ENCODE data around the gene CASP5. TPM values are rescaled to one million over a fixed set of nuclear protein-coding genes. Genes with fewer than 3 reads are reported as not detected.
"Not testable (repeated sequence)": the region's sequence is repeated elsewhere in the genome, so short reads cannot be mapped to it uniquely, and the experiment has no call there.

Gene CASP5
- polyA plus RNA-seq (2011; rRNA removed): 0.07 and 0.15 TPM in 2 replicates
- polyA minus RNA-seq (2011; rRNA and poly(A)+ RNA removed): not detected in 2 replicates

DNA sequence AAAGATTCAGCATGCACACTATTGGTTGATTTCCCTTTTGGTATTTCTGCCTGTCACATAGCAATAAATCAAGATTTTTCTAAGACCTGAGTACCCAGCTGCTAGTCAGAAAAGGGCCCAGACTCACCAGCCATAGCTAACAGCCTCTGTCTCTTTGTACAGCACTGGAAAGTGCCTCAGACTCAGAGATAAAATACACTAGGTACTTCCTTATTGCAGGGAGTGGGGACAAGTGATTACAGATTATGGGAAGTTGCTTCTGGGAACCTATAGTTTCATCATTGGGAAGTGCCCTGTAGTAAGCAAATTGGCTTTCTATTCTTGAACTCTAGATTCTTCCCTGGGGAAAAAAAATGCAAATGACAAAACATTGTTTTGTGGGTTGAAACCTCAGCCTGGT is at the start of gene CASP5:
Gene CASP5 (minus strand): TSS at position 166 of the 400 bp plus-strand sequence. CDS start 32 bp downstream, at position 134.
- no peaks in the 10 kb centered on the region for H3K9me3 ChIP-seq (ENCODE audit: control insufficient read depth, insufficient read depth, low read length)
- no peaks in the 10 kb centered on the region for H3K27me3 ChIP-seq (ENCODE audit: control insufficient read depth, insufficient read depth, low read length)
- no peak within 1 kb of the TSS for H3K27ac ChIP-seq (ENCODE audit: low read depth, low read length)
- DNase-seq (ENCODE audit: low read depth, low spot score): no peak
- ChIA-PET CTCF (no interaction called here), POLR2A (no interaction called here)
- no peak within 1 kb of the TSS for H3K4me3 ChIP-seq (ENCODE audit: low read depth, low read length)
- TF ChIP-seq, protein P1, sequence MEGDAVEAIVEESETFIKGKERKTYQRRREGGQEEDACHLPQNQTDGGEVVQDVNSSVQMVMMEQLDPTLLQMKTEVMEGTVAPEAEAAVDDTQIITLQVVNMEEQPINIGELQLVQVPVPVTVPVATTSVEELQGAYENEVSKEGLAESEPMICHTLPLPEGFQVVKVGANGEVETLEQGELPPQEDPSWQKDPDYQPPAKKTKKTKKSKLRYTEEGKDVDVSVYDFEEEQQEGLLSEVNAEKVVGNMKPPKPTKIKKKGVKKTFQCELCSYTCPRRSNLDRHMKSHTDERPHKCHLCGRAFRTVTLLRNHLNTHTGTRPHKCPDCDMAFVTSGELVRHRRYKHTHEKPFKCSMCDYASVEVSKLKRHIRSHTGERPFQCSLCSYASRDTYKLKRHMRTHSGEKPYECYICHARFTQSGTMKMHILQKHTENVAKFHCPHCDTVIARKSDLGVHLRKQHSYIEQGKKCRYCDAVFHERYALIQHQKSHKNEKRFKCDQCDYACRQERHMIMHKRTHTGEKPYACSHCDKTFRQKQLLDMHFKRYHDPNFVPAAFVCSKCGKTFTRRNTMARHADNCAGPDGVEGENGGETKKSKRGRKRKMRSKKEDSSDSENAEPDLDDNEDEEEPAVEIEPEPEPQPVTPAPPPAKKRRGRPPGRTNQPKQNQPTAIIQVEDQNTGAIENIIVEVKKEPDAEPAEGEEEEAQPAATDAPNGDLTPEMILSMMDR (IDR thresholded peaks at IDR 0.05; ENCODE audit: low read depth, low read length): no peak

DNA sequence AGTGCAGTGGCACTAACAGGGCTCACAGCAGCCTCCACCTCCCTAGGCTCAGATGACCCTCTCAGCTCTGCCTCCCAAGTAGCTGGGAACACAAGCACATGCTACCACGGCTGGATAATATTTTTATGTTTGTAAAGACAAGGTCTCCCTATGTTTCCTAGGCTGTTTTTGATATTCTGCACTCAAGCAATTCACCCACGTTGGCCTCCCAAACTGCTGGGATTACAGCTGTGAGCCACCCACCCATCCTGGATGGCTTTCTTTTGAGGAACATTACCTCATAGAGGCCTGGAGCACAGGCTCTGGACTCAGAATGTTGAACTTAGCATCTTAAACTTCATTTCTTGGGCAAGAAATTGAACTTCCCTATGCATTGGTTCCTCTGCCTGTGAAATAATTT is 49.1 kb upstream of the CASP5 start:
- DNase-seq (ENCODE audit: low read depth, low spot score); H3K9me3 ChIP-seq (ENCODE audit: control insufficient read depth, insufficient read depth, low read length); H3K27me3 ChIP-seq (ENCODE audit: control insufficient read depth, insufficient read depth, low read length); H3K4me3 ChIP-seq (ENCODE audit: low read depth, low read length); POLR2A ChIA-PET; CTCF ChIA-PET; H3K27ac ChIP-seq (ENCODE audit: low read depth, low read length): not testable (repeated sequence)

DNA sequence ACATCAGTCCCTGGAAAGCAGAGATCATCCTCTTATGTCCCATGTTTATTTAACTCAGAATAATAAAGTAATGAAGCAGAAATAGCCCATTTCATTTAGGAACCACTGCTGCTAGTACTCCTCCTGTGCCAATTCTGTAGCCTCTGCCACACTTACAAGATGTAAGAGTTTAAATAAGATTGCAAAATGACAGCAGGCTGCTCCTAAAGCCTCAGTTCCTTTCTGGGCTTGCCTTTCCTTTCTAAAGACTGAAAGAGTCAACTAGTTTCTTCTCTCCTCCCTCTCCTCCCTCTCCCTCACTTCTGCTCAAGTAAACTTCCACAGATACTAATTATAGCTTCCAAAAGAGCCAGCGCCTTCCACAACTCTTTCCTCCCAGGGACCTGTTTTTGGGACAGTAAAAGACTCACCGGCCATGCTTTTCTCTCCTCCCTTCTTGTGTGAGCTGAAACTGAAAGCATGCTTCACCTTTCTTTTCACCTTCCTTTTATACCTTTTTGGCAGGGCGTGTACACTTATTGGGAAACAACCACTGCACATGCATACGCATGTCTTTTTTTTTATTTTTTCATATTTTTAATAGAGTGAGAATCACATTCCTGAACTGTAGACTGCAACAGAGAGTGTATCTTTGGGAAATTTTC is 48.2 kb upstream of the CASP5 start:
- Histone ChIP-seq H3K27me3 (ENCODE audit: control insufficient read depth, insufficient read depth, low read length) (no peaks in the 10 kb centered on the region), H3K27ac (ENCODE audit: low read depth, low read length) (no peak overlapping the region), H3K4me3 (ENCODE audit: low read depth, low read length) (no peak overlapping the region), H3K9me3 (ENCODE audit: control insufficient read depth, insufficient read depth, low read length) (no peaks in the 10 kb centered on the region)
- ChIA-PET CTCF (no interaction called here), POLR2A (no interaction called here)
- no peak for DNase-seq (ENCODE audit: low read depth, low spot score)
- TF ChIP-seq, protein P1 (IDR thresholded peaks at IDR 0.05; ENCODE audit: low read depth, low read length): no peak

DNA sequence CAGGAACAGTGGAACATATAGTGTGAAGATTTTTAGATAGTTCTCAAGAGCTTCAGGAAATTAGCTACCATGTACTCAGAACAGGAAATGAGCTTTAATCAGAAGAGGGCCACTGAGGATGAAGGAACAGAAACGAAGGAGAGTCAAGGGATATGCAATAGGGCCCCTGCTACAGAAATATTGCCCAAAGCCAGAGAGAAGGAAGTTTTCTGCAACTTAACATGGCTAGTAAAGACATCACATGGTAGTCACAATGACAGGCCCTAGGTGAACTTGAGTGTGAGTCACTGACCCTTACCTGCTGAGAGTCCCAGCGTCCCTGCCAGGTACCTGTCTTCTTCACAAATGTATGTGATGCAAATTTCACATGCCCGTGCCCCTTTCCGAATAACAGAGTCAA is 47.3 kb upstream of the CASP5 start:
- no peaks in the 10 kb centered on the region for H3K27me3 ChIP-seq (ENCODE audit: control insufficient read depth, insufficient read depth, low read length)
- CTCF ChIA-PET: no interaction called here
- no peaks in the 10 kb centered on the region for H3K9me3 ChIP-seq (ENCODE audit: control insufficient read depth, insufficient read depth, low read length)
- POLR2A ChIA-PET: no interaction called here
- TF ChIP-seq, protein P1 (IDR thresholded peaks at IDR 0.05; ENCODE audit: low read depth, low read length): no peak
- no peak overlapping the region for H3K27ac ChIP-seq (ENCODE audit: low read depth, low read length)
- H3K4me3 ChIP-seq (ENCODE audit: low read depth, low read length): no peak overlapping the region
- DNase-seq (ENCODE audit: low read depth, low spot score): no peak

DNA sequence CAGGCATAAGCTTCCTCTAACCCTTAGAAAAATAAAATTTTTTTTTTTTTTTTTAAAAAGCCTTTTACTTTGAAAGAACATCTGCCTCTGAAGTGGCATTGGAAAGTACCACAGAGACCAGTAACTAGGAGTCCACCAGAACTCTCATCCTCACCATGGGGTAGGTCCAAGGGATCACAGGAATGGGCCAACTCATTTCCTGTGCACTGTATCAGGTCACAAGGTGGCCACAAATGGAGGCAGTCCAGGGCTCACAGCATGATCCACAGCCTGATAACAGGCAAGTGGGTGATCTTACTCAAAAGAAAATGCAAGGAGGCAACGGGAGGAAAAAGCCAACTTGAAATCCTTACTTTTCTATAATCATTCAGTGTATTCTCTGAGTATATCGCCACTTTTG is 46.8 kb upstream of the CASP5 start:
- H3K27me3 ChIP-seq (ENCODE audit: control insufficient read depth, insufficient read depth, low read length); CTCF ChIA-PET; POLR2A ChIA-PET; DNase-seq (ENCODE audit: low read depth, low spot score); H3K9me3 ChIP-seq (ENCODE audit: control insufficient read depth, insufficient read depth, low read length); H3K4me3 ChIP-seq (ENCODE audit: low read depth, low read length); H3K27ac ChIP-seq (ENCODE audit: low read depth, low read length): not testable (repeated sequence)

DNA sequence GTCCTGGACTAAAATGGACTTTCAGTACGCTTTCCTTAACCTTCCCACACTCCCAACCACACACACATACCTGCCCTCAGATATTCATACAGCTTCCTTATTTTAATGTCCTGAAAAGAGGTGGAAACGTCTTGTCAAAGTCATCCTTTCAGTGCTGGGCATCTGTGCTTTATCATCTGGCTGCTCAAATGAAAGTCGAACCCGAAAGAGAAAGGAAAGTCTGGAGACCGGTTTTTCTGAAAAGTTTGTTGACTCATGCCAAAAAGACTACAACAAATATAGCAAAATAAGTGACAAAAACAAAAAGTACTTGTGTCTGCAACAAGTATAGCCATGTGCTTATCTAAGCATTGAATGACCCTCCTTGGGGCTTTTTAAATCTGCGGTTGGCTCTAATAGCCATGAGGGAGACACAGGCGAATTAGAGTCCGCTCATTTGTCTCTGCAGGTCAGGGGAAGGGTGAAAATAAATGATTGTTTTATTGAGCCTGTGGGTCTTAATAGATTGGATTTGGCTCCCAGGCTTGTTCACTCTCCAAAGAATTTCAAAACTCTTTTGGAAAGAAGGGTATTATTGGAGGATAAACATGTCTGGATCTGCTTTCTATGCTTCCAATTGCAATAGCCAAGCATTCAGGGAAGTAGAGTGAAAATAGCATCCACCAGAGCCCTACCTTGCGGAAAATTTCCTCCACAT is 40.4 kb upstream of the CASP5 start:
- POLR2A ChIA-PET; H3K27ac ChIP-seq (ENCODE audit: low read depth, low read length); H3K27me3 ChIP-seq (ENCODE audit: control insufficient read depth, insufficient read depth, low read length); DNase-seq (ENCODE audit: low read depth, low spot score); H3K9me3 ChIP-seq (ENCODE audit: control insufficient read depth, insufficient read depth, low read length); H3K4me3 ChIP-seq (ENCODE audit: low read depth, low read length); CTCF ChIA-PET: not testable (repeated sequence)

Measured in AG04450 (cell line).